CD4-positive, CD25-positive, alpha-beta regulatory T cell (primary cell): Measurements from ENCODE around the gene POLD3. TPM values are rescaled to one million over a fixed set of nuclear protein-coding genes. Genes with fewer than 3 reads are reported as not detected.

Experiments
- ATAC-seq, 2 donors: fragments of 150-1000 bp; cut with Tn5 transposase; one replicate each; pipeline ENCODE4 v1.10.0; 2021; ENCODE audit warnings: low read depth in 2 of 2, moderate number of reproducible peaks in 2 of 2, moderate library complexity in 1 of 2
- DNase-seq, 3 donors: peaks; one replicate each; pipeline versions ENCODE4 v3.0.0 to v3.0.0-alpha.2; 2012 to 2022; ENCODE audit warnings: mixed read lengths in 1 of 3
- H3K27ac ChIP-seq: one replicate; pipeline ENCODE4 v1.7.0; 2013; ENCODE audit warnings: mild to moderate bottlenecking, low read length; ENCODE audit not compliant: insufficient read depth, poor library complexity, severe bottlenecking
- H3K27me3 ChIP-seq: one replicate; pipeline ENCODE4 v1.7.0; 2013; ENCODE audit warnings: low read length; ENCODE audit not compliant: control insufficient read depth, insufficient read depth
- H3K36me3 ChIP-seq: one replicate; pipeline ENCODE4 v1.7.0; 2013; ENCODE audit warnings: mild to moderate bottlenecking, low read length, moderate library complexity; ENCODE audit not compliant: control insufficient read depth, insufficient read depth
- H3K4me1 ChIP-seq: 2 replicates; pipeline ENCODE4 v1.7.0; 2013; ENCODE audit warnings: mild to moderate bottlenecking, low read length; ENCODE audit not compliant: insufficient read depth, control insufficient read depth, poor library complexity, severe bottlenecking
- H3K4me3 ChIP-seq: one replicate; pipeline ENCODE4 v1.7.0; 2013; ENCODE audit warnings: low read depth, mild to moderate bottlenecking, low read length, moderate library complexity
- H3K9me3 ChIP-seq, 2 experiments: 1 replicate in 1 of 2; 2 replicates in 1 of 2; pipeline ENCODE4 v1.7.0; 2013; ENCODE audit warnings: low read length in 2 of 2, mild to moderate bottlenecking in 1 of 2, moderate library complexity in 1 of 2; ENCODE audit not compliant: control insufficient read depth in 2 of 2
- H3K27ac Mint-ChIP-seq, 3 donors: one replicate each; pipeline ENCODE4 v1.8.0; 2020 to 2022; ENCODE audit warnings: mild to moderate bottlenecking in 3 of 3, mixed read lengths in 3 of 3, moderate library complexity in 2 of 3
- H3K27me3 Mint-ChIP-seq: one replicate; pipeline ENCODE4 v1.8.0; 2022; ENCODE audit warnings: mild to moderate bottlenecking, mixed read lengths
- H3K36me3 Mint-ChIP-seq: one replicate; pipeline ENCODE4 v1.8.0; 2020; ENCODE audit warnings: mixed read lengths
- H3K4me1 Mint-ChIP-seq, 4 donors: one replicate each; pipeline ENCODE4 v1.8.0; 2020 to 2022; ENCODE audit warnings: mixed read lengths in 4 of 4, mild to moderate bottlenecking in 1 of 4
- H3K4me3 Mint-ChIP-seq, 4 donors: one replicate each; pipeline ENCODE4 v1.8.0; 2020 to 2022; ENCODE audit warnings: mild to moderate bottlenecking in 4 of 4, mixed read lengths in 4 of 4, moderate library complexity in 3 of 4
- H3K9me3 Mint-ChIP-seq, 7 donors: one replicate each; pipeline ENCODE4 v1.8.0; 2020 to 2022; ENCODE audit warnings: mixed read lengths in 7 of 7, mild to moderate bottlenecking in 3 of 7, moderate library complexity in 2 of 7
- polyA plus RNA-seq, 4 donors: library from polyadenylated mRNA; unstranded; fragments of 300-500 nt; fragmentation: Illumina TruSeq; gene quantifications; one replicate each; pipeline ENCODE4 v1.2.3, GENCODE V29; 2021
- total RNA-seq: library from RNA; stranded (reverse); gene quantifications from one replicate; pipeline ENCODE4 v1.2.3, GENCODE V29; 2022

The POLD3 gene
- total and polyA plus RNA-seq, 5 donors from 2014 or later, result 11.8 to 20.1 (median 17.8) TPM

- Mint-ChIP-seq H3K27ac (no peak overlapping the region), H3K9me3 (no peaks in the 10 kb centered on the region), H3K27me3 (no peaks in the 10 kb centered on the region), H3K36me3 (peaks cover 43% of the 10 kb centered on the region), H3K4me1 (peaks cover 0 to 8% (median 4%) of the 10 kb centered on the region in 4 donors), H3K4me3 (no peak overlapping the region)
- Histone ChIP-seq H3K4me3 (no peak overlapping the region), H3K27me3 (no peaks in the 10 kb centered on the region), H3K4me1 (no peaks in the 10 kb centered on the region), H3K36me3 (peaks cover 25% of the 10 kb centered on the region), H3K9me3 (no peaks in the 10 kb centered on the region), H3K27ac (no peak overlapping the region)
- ATAC-seq, result no peak
- DNase-seq, result no peak
Observed at GRCh38 chr11:74630043-74630442, 37.7 kb downstream of the POLD3 start.

DNA sequence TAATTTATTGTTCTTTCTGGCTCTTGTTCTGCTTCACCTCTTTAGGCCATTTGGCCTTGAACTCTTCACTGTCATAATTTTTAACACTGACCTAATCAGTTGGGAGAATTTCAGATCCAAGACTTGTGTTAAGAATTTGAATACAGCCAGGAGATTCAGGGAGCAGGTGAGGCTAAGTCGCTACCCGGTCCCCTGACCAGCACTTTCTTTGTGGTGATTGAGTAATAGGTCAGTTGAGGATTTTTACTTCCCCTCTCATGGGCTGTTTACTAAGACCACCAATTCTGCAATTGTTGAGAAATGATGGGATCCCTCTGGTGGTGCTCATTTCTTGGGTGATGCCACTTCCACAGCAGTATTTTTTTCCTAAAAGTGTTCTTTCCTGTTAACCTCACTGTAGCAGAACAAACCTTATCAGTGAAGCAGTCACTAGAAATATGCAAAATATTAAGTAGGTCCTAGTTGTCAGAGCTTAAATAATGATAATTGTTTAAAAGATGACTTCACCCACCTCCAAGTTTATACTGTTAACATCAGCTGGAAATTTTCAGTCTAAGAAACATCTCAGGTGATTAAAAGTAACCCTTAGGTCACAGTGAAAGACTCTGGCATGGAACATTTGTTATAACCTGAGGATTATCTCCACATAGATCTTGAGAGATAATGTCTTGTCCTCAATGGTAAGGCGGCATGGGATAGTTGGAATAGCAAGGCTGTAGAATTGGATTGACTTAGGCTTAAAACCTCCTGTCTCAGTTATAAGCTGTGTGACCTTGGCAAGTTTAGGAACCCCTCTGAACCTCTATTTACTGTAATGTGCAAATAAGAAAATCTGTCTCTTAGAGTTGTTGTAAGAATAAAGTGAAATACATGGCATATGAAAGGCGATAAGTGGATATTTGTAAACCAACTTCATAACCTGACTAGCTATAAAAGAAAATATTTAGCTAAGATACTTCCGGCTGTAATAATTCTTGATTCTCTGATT is 41.3 kb downstream of the POLD3 start:
- H3K27me3 ChIP-seq, result no peaks in the 10 kb centered on the region
- no peaks in the 10 kb centered on the region for H3K4me1 ChIP-seq
- Mint-ChIP-seq H3K9me3 (no peaks in the 10 kb centered on the region), H3K4me3 (no peak overlapping the region), H3K27me3 (no peaks in the 10 kb centered on the region), H3K27ac (peak overlapping the region in 2 of 3 donors; percentile 38 to 55), H3K36me3 (peaks cover 50% of the 10 kb centered on the region), H3K4me1 (peaks cover 0 to 4% (median under 1%) of the 10 kb centered on the region in 4 donors)
- H3K4me3 ChIP-seq, result no peak overlapping the region
- no peaks in the 10 kb centered on the region for H3K9me3 ChIP-seq
- no peak for DNase-seq
- peaks cover 44% of the 10 kb centered on the region for H3K36me3 ChIP-seq
- no peak overlapping the region for H3K27ac ChIP-seq
- no peak for ATAC-seq

GRCh38 chr11:74634537-74634936 is 42.2 kb downstream of the POLD3 start:
- no peaks in the 10 kb centered on the region for H3K27me3 Mint-ChIP-seq
- no peak for DNase-seq
- H3K36me3 Mint-ChIP-seq, result peaks cover 49% of the 10 kb centered on the region
- no peaks in the 10 kb centered on the region for H3K9me3 Mint-ChIP-seq
- peaks cover 0 to 4% (median under 1%) of the 10 kb centered on the region in 4 donors for H3K4me1 Mint-ChIP-seq
- H3K27ac ChIP-seq, result no peak overlapping the region
- H3K27ac Mint-ChIP-seq, result no peak overlapping the region
- no peaks in the 10 kb centered on the region for H3K9me3 ChIP-seq
- peaks cover 50% of the 10 kb centered on the region for H3K36me3 ChIP-seq
- no peaks in the 10 kb centered on the region for H3K27me3 ChIP-seq
- H3K4me3 Mint-ChIP-seq, result no peak overlapping the region
- no peak for ATAC-seq
- no peaks in the 10 kb centered on the region for H3K4me1 ChIP-seq
- no peak overlapping the region for H3K4me3 ChIP-seq

DNA sequence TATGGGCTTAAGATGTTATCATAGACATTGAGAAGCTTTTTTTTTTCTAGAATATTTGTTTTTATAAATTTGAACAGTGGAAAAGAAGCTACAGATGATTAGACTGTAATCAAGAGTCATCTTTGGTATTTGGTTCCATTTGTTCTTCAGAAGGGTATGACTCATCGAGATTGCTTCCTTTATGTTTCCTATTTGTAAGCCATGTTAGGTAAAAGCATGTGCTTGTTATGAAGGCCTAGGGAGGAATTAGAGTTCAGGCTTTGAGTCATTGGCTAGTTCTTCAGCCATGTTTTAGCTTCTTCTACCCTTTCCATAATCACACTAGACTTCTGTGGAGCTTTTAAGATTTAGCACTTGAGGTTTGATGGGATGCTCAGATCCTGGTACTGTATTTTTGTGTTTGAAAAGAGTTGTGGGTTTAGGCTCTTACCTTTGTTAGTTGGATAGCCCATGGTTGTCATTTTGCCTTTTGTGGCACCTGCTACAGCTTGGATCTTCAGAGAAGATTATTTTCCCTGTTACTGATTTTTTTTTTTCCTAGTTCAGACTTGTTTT is 44.3 kb downstream of the POLD3 start:
- Mint-ChIP-seq H3K4me3 (no peak overlapping the region), H3K27ac (no peak overlapping the region), H3K4me1 (peaks cover 0 to 4% (median under 1%) of the 10 kb centered on the region in 4 donors), H3K36me3 (peaks cover 53% of the 10 kb centered on the region), H3K27me3 (no peaks in the 10 kb centered on the region), H3K9me3 (no peaks in the 10 kb centered on the region)
- Histone ChIP-seq H3K27ac (no peak overlapping the region), H3K4me1 (no peaks in the 10 kb centered on the region), H3K9me3 (no peaks in the 10 kb centered on the region), H3K36me3 (peaks cover 68% of the 10 kb centered on the region), H3K4me3 (no peak overlapping the region), H3K27me3 (no peaks in the 10 kb centered on the region)
- DNase-seq, result peak in 1 of 3 donors; percentile 18
- no peak for ATAC-seq

- Mint-ChIP-seq H3K27me3 (no peaks in the 10 kb centered on the region), H3K36me3 (peaks cover 59% of the 10 kb centered on the region), H3K4me3 (no peak overlapping the region), H3K9me3 (no peaks in the 10 kb centered on the region), H3K4me1 (peaks cover 0 to 4% (median under 1%) of the 10 kb centered on the region in 4 donors), H3K27ac (no peak overlapping the region)
- H3K27me3 ChIP-seq, result no peaks in the 10 kb centered on the region
- H3K9me3 ChIP-seq, result no peaks in the 10 kb centered on the region
- no peak for DNase-seq
- peaks cover 77% of the 10 kb centered on the region for H3K36me3 ChIP-seq
- no peak overlapping the region for H3K27ac ChIP-seq
- ATAC-seq, result no peak
- H3K4me3 ChIP-seq, result no peak overlapping the region
- H3K4me1 ChIP-seq, result no peaks in the 10 kb centered on the region
Observed at GRCh38 chr11:74637700-74638099, 45.3 kb downstream of the POLD3 start.

DNA sequence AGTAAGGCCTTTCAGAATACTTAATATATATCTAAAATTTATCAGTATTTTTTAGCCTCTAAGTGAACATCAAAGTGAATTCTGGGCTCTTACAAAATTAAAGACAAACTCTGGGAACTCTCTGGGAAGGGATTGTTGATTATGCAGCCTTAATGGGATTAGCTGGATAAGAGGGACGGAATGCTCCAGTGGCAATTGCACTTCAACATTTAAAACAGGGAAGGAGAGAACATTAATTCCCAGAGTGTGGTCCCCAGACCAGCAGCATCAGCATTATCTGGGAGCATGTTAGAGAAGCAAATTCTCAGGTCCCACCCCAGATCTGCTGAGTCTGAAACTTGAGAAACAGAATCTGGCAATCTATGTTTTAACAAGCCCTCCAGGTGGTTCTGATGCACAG is 46.5 kb downstream of the POLD3 start:
- no peaks in the 10 kb centered on the region for H3K27me3 ChIP-seq
- Mint-ChIP-seq H3K27ac (no peak overlapping the region), H3K36me3 (peaks cover 65% of the 10 kb centered on the region), H3K9me3 (no peaks in the 10 kb centered on the region), H3K4me3 (no peak overlapping the region), H3K4me1 (peaks cover 0 to 1% (median under 1%) of the 10 kb centered on the region in 4 donors), H3K27me3 (no peaks in the 10 kb centered on the region)
- ATAC-seq (no peak), DNase-seq (no peak)
- no peaks in the 10 kb centered on the region for H3K9me3 ChIP-seq
- no peak overlapping the region for H3K4me3 ChIP-seq
- H3K36me3 ChIP-seq, result peaks cover 77% of the 10 kb centered on the region
- H3K27ac ChIP-seq, result no peak overlapping the region
- no peaks in the 10 kb centered on the region for H3K4me1 ChIP-seq

DNA sequence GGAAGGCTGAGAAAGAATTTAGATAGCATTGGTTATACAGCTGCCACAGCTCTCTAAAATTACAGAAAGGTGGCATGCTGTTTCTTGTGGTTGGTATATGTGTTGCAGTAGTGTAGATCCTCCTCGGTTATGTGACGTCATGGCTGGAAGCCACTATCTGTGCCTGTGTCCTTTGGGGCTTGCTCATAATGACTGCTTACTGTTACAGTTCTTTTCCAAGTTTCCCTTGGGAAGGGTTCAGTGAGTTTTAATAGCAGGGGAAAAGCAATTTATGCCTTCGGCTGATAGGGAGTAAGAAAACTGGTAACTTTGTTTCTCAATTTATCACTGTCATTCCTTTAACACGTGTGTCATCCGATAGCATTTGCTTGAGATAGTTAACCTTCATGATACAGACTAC is 47.2 kb downstream of the POLD3 start:
- Histone ChIP-seq H3K27me3 (no peaks in the 10 kb centered on the region), H3K4me3 (no peak overlapping the region), H3K36me3 (peaks cover 74% of the 10 kb centered on the region), H3K27ac (no peak overlapping the region), H3K4me1 (no peaks in the 10 kb centered on the region), H3K9me3 (no peaks in the 10 kb centered on the region)
- no peaks in the 10 kb centered on the region for H3K9me3 Mint-ChIP-seq
- H3K27ac Mint-ChIP-seq, result peak overlapping the region in 1 of 3 donors; percentile 23
- peaks cover 0 to 1% (median 0%) of the 10 kb centered on the region in 4 donors for H3K4me1 Mint-ChIP-seq
- no peak for DNase-seq
- no peaks in the 10 kb centered on the region for H3K27me3 Mint-ChIP-seq
- no peak for ATAC-seq
- peaks cover 63% of the 10 kb centered on the region for H3K36me3 Mint-ChIP-seq
- H3K4me3 Mint-ChIP-seq, result no peak overlapping the region
